HG02884 (cell line): ENCODE results near the gene IL18R1.
A peak's percentile ranks its signal among the peaks of the same experiment; 100 is the strongest.

ENCODE experiments used
- ATAC-seq: cut with Tn5 transposase; IDR thresholded peaks from one replicate; pipeline ENCODE4 v1.9.1; 2021; ENCODE audit warnings: mild to moderate bottlenecking, moderate library complexity; ENCODE audit not compliant: unreplicated experiment

Gene IL18R1

GRCh38 chr2:102432386-102432785 is 76.8 kb downstream of the IL18R1 start:
- ATAC-seq: no peak

GRCh38 chr2:102433973-102434654 is 78.5 kb downstream of the IL18R1 start:
- ATAC-seq: no peak

- ATAC-seq: peak; percentile 44
Measured at GRCh38 chr2:102434655-102435381, 79.2 kb downstream of the IL18R1 start.

- ATAC-seq: peak; percentile 41
Measured at GRCh38 chr2:102435741-102436140, 80.1 kb downstream of the IL18R1 start.

- no peak for ATAC-seq
Measured at GRCh38 chr2:102436323-102436722, 80.7 kb downstream of the IL18R1 start.

GRCh38 chr2:102437122-102437521 is 81.5 kb downstream of the IL18R1 start:
- no peak for ATAC-seq

- ATAC-seq: no peak
Measured at GRCh38 chr2:102438111-102438510, 82.5 kb downstream of the IL18R1 start.

- ATAC-seq: no peak
Measured at GRCh38 chr2:102438578-102438977, 83.0 kb downstream of the IL18R1 start.

- no peak for ATAC-seq
Measured at GRCh38 chr2:102439065-102439695, 83.6 kb downstream of the IL18R1 start.

GRCh38 chr2:102442967-102443828 is 87.6 kb downstream of the IL18R1 start:
- peak; percentile 68 for ATAC-seq

- no peak for ATAC-seq
Measured at GRCh38 chr2:102444233-102444632, 88.6 kb downstream of the IL18R1 start.

GRCh38 chr2:102446936-102447335 is 91.3 kb downstream of the IL18R1 start:
- ATAC-seq: no peak
